Measurements from ENCODE around the gene CDH1. TPM values are rescaled to one million over a fixed set of nuclear protein-coding genes. Genes with fewer than 3 reads are reported as not detected.
"Not testable (repeated sequence)": the region's sequence is repeated elsewhere in the genome, so short reads cannot be mapped to it uniquely, and the experiment has no call there.

CDH1 gene
- total RNA-seq, 1 donor from 2014 or later, result 0.13 TPM

DNA sequence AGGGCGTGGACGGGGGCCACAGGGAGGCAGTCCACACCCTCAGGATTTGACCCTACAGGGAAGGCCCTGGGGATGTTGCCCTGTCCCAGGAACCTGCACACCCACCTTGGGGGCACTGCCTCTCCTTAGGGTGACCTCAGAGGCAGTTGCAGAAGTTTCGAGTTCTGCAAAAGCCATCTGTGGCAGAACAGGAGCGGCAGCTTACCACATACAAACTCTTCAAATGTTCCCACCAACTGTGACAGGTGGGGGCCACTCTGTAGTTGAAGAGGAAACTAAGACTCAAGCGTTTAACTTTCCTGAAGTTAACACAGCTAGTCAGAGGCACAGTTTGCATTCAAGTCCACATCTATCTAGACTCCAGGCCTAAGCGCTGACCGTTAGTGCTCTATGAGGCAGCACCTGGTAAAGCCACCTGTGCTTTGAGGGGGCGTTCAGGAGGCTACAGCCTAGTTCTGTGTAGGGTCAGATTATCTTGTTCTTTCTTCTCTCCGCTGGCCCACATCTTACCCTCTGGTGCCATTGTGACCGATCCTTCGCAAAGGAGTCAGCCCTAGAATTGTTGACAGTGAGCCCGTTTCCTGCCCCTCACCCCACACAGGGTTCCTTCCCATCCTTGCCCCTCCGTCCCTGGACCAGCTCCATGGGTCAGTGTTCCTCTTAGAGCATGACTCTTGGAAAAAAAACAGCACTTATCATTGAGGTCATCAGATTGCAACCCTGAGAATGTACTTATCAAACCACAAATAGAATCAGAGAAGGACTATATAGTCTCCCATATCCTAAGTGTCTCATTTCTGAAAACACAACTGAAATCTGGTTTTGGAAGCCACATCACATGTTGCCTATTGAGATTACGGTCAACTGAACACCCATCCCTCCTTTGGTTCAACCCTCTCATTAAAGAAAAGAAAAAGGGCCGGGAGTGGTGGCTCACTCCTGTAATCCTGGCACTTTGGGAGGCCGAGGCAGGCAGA is 45.4 kb downstream of the CDH1 start:
- intact Hi-C loops (cut with DNase I), result no loop called here
- DNase-seq (ENCODE audit: low spot score), result no peak

DNA sequence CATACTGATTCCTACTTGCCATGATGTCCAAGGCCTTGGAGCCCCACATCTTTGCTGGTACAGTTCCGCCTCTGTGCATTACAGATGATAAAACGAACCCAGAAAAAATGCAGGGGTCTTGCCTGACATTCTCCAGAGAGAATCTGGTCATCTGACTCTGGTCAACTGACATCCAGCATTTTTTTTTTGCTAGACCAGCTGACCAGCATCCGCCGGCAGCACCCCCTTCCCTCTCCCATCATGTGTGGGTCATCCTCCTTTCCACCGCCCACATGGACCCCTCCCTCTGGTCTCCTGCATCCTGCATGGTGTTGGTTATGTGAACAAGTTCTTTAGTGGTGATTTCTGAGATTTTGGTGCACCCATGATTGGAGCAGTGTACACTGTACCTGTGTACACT is 47.1 kb downstream of the CDH1 start:
- no peak for DNase-seq (ENCODE audit: low spot score)
- intact Hi-C loops (cut with DNase I), result no loop called here

DNA sequence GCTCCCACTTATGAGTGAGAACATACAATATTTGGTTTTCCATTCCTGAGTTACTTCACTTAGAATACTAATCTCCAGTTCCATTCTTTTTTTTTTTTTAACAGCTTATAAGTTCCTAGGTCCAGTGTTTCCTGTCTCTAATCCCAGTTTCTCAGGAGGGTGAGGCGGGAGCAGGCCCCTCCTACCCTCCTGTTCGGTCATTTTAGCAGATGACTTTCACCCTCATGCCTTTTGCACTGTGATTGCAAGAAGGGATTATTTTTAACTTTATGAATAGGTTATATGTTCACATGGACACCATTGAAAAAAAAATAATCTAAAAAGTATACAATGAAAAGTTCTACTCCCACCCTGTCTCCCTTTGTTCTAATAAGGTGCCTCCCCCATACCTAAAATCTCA is 47.6 kb downstream of the CDH1 start:
- no peak for DNase-seq (ENCODE audit: low spot score)
- intact Hi-C loops (cut with DNase I), result no loop called here

DNA sequence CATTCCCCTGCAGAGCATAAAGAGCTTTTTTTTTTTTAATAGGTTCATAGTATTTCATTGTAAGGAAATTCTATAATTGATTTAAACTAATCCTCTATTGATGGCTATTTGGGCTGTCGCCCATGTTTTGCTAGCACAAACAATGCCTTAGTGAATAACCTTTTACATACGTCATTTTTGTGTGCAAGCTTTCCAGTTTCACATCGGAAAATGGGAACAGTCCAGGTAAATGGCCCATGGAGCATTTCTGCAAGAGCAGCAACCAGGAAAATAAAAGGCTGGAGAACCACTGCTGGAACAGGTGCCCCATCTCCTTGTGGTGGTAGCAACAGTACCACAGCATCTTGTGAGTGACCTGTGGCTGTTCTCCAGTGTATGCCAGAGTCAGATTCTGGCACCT is 48.6 kb downstream of the CDH1 start:
- no peak for DNase-seq (ENCODE audit: low spot score)
- intact Hi-C loops (cut with DNase I), result no loop called here

DNA sequence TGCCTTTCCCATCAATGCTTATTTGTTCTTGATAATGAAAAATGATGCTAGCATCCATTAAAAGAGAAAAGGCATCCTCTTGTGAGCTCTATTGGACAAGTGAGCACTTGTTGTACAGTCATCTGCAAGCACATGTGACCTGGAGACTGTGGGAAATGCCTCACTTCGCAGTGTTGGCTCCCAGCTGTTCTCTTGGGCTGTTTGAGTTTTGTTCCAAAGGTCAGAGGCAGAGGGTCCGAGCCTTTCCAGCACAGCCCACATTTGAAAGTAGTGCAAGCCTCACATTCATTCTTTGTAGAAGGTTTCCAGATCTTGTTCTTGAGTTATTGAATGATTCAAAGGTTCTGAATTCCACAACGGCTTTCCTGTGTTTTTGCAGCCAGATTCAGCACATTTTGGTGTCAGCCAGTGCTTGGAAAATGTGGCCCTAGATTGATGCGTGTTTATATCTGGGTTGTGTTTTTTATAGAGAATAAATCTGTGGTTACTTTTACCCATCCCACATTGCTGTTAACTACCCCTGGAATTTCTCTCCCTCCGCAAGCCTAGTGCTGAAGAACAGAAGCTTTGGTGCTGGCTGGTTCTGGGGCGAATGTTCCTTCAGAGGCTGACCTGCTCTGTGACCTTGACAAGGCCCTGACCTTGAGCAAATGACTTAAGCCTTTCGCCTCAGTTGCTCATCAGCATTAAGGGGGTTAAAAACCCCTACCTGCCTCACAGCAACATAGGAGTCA is 49.8 kb downstream of the CDH1 start:
- intact Hi-C loops (cut with DNase I), result no loop called here
- no peak for DNase-seq (ENCODE audit: low spot score)

DNA sequence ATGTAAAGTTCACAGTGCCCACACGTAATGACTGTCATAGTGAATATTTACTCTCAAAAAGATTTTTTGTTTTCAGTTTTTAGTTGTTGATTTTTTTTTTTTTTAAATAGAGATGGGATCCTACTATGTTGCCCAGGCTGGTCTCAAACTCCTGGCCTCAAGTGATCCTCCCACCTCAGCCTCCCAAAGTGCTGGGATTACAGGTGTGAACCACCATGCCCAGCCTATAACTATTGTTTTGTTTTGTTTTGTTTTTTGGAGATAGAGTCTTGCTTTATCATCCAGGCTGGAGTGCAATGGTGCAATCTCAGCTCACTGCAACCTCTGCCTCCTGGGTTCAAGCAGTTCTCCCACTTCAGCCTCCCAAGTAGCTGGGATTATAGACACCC is 50.3 kb downstream of the CDH1 start:
- intact Hi-C loops (cut with DNase I); DNase-seq (ENCODE audit: low spot score): not testable (repeated sequence)

DNA sequence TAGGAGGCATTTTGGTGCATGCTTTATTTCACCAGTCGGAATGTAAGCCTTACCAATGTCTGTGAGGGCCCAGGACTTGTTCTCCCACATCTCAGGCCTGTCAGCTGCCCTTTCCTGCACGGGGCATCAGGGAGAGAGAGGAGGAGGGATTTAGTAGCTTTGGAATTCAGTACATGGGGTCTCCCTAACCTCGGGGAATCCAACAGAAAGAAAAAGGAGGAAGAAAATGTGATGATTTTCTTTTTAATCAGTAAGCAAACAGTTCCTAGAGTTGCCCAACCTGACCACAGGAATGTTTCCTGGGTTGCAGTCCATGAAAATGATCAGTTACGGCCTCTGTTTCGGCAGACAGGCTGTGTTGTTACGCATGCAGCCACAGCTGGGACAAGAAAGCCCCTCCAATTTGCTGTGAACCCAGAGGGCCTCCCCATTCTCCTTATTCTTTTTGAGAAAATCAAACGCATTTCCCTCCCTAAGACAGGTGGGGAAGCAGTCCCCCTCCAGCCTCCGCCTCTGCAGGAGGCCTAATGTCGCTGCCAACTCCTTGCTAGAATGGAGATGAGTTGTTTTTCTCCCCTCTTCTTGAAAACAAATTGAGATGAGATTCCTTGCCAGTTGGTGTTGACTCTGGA is 53.2 kb downstream of the CDH1 start:
- no peak for DNase-seq (ENCODE audit: low spot score)
- intact Hi-C loops (cut with DNase I), result no loop called here

DNA sequence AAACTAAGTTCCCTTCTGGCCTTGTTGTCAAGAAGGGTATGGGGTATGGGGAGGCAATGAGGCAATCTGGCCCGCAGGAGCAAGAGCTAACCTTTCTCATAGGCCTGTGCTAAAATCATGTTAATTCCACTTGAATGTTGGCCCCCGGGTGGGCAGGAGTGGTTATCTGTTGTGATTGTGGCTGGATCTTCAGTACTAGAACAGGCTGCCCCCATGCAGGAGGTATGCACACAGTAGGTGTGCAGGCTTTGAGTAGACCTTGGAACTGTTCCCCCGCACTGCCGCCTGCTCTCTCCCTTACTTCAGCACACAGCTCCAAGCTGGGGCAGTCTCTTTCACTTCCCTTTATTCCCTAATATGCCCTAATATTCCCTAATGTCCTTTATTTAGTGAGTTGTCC is 53.9 kb downstream of the CDH1 start:
- DNase-seq (ENCODE audit: low spot score), result no peak
- intact Hi-C loops (cut with DNase I), result no loop called here

DNA sequence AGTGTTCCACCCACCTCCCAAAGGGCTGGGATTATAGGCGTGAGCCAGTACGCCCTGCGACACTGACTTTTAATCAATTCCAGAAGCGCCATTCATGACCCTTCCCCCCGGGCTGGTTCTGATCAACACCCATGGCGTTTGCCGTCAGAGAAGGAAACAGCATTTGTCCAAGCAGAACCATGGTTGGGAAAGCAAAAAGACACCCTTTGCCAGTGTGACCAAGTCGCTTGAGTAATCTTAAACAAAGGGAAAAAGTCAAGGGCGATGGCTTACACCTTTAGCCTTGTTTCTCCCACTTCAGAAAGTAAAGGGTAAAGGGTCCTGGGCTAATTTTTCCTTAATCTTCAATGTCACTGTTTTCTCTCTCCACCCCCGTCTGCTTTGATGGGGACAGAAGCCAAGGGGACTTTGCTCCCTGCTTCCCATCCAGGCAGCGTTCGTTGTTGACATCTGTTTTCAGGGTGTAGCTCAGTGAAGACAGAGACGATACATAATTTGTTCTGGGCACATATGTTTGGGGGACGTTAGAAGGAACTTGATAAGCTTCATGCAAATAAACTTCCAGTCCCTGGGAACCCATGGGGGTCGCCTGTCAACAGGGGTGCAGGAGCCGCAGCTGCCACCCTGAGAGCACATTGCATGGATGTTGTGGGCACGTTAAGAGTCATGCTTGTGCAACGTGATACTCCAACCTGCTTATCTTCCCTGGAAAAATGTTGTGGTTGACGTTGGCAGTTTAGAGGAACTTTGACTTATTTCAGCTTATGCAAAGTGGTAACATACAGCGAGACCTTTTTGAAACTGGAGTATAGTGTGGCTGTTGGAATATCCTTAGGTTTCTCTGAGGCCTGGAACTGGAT is 55.6 kb downstream of the CDH1 start:
- intact Hi-C loops (cut with DNase I), result no loop called here
- no peak for DNase-seq (ENCODE audit: low spot score)

DNA sequence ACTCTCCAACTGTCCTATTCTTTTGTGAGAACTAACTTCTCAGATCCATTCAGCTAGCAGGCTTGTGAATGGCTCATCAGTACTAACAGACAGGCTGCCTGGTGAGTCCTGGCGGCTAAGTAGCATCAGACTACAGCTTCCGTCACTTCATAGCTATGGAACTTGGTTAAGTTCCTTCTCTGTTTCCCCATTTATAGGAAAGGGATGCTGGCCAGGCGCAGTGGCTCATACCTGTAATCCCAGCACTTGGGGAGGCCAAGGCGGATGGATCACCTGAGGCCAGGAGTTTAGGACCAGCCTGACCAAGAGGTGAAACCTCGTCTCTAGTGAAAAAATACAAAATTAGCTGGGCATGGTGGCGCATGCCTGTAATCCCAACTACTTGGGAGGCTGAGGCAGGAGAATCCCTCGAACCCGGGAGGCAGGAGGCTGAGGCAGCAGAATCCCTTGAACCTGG is 56.3 kb downstream of the CDH1 start:
- intact Hi-C loops (cut with DNase I), result no loop called here
- DNase-seq (ENCODE audit: low spot score), result no peak

DNA sequence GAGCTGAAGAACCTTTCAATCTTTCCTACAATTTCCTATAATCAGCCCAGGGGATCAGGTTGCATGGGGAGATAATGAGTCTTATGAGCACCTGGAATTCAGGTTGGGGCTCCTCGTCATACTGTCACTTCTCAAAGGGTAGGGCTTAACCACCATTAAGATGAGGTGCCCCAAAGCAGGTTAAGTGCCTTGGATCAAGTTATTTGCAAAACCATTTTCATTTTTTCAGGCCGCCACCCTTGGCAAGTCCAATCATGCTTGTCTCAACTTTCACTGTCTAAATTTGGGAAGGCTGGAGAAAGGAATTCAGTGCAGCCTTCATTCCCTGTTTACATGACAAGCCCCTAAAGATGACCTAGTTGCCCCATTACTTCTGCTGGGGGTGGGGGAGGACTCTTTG is 61.3 kb downstream of the CDH1 start:
- intact Hi-C loops (cut with DNase I), result no loop called here

DNA sequence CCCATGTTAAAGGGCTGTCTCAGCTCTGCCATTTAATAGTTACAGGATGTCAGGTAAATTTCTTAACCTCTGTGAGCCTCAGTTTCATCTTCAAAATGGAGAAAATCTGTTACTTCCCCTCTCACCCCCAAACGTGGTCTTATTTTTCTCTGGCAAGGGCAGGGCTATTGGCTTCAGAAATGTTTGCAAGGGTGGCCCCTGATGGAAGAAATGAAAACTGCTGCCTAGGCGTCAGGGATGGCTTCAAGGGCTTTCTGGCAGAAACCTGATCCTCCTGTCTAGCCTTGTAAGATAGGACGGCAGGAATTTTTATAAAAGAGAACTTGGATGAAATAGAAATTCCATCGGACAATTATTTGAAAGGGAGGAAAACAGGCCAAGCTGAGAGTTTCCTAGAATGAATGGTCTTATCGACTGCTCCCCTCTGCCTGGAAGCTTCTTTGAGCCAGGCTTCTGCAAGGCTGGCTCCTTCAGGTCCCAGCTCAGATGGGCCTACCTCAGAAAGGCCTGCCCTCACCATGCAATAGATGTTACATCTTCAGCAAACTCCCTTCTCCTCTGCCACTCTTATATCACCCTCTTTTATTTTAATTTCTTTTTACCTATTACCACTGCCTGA is 63.3 kb downstream of the CDH1 start:
- no peak for DNase-seq (ENCODE audit: low spot score)
- intact Hi-C loops (cut with DNase I), result loop anchor here (10.0 kb wide), 1 partner anchor 96 kb away; no protein-coding TSS in a partner anchor

More for the DNA sequence above, 61.3 kb downstream of the CDH1 start:
- DNase-seq (ENCODE audit: low spot score), result no peak

DNA sequence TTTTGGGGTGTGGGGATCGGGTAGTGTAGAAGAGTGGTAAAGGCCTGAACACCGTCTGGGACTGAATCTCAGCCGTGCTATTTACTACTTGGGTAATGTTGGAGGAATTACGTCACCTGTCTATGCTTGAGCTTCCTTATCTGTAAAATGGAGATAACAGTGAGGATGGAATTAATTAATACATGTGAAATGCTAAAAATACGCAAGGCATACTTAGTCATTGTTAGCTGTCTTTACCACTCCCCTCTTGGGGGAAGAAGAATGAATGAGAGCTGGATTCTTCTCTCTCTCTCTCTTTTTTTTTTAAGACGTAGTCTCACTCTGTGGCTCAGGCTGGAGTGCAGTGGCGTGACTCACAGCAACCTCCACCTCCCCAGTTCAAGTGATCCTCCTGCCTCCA is 65.1 kb downstream of the CDH1 start:
- DNase-seq (ENCODE audit: low spot score), result no peak
- intact Hi-C loops (cut with DNase I), result loop anchor here (10.0 kb wide), 1 partner anchor 97 kb away; no protein-coding TSS in a partner anchor

DNA sequence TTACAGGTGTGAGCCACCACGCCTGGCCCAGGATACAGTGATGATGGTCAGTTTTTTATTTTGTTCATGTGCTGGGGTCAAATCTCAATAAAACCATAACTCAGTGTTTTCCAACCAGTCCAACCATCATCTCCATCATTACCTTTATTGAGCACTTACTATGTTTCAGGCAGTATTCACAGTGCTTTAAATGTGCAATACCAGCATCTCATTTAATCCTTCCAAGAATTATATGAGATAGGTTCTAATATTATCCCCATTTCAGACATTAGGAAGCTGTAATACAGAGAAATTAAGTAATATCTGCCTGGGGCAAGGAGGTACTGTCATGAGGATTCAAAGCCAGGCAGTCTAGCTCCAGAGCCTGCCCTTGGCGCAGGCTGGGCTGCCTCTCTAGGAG is 69.3 kb downstream of the CDH1 start:
- intact Hi-C loops (cut with DNase I), result loop anchor here (10.0 kb wide), 1 partner anchor 102 kb away; no protein-coding TSS in a partner anchor
- no peak for DNase-seq (ENCODE audit: low spot score)

DNA sequence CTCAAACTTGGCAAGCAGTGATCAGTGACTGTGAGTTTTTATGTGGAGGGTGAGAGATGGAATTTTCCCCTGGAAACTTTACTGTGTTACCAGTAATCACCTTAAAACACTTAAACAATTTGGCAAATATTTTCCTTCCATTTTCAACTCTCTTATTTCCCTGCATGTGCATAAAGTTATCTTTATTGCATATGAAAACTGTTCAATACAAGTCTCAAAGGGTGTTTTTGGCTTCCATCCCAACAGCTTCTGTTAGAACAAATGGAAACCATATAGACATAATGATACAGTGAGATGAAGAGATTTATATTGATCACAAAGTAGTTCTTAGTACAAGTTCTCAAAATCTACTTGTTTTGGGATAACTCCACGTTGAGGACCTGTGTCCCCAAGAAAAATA is 69.9 kb downstream of the CDH1 start:
- intact Hi-C loops (cut with DNase I), result loop anchor here (10.0 kb wide), 1 partner anchor 102 kb away; no protein-coding TSS in a partner anchor
- DNase-seq (ENCODE audit: low spot score), result no peak

DNA sequence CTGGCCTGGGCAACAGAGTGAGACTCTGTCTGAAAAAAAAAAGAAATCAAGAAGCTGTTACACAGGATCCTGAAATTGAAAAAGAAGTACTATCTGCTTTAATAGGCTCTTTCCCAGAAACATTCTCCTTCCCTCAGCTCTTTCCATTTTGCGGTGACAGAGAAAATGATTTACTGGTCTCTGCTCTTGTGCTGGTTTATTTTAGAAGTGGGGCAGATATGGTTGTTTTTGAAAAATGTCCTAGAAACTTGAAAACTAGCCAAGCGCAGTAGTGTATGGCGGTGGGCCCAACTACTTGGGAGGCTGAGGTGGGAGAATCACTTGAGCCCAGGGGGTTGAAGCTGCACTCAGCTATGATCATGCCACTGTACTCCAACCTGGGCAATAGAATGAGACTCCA is 77.4 kb downstream of the CDH1 start:
- intact Hi-C loops (cut with DNase I), result no loop called here
- DNase-seq (ENCODE audit: low spot score), result no peak

DNA sequence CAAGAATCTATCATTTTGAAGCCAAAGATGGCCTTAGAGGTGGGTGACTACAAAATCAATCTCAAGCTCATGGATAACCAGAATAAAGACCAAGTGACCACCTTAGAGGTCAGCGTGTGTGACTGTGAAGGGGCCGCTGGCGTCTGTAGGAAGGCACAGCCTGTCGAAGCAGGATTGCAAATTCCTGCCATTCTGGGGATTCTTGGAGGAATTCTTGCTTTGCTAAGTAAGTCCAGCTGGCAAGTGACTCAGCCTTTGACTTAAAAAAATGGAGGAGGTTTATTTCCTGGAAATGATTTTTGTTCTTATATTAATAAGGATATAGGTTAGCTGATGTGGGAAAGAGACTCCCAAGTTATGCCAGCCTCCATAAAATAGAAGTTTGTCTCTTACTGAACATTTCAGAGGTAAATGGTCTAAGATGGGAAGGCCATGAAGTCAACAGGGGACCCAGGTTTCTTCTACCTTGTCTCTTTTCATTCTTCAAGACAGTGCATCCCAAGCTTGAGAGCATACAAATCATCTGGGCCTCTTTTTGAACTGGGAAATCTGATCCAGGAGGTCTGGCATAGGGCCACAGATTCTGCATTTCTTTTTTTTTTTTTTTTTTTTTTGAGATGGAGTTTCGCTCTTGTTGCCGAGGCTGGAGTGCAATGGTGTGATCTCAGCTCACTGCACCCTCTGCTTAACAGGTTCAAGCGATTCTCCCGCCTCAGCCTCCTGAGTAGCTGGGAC is 86.5 kb downstream of the CDH1 start:
- intact Hi-C loops (cut with DNase I), result no loop called here
- no peak for DNase-seq (ENCODE audit: low spot score)

DNA sequence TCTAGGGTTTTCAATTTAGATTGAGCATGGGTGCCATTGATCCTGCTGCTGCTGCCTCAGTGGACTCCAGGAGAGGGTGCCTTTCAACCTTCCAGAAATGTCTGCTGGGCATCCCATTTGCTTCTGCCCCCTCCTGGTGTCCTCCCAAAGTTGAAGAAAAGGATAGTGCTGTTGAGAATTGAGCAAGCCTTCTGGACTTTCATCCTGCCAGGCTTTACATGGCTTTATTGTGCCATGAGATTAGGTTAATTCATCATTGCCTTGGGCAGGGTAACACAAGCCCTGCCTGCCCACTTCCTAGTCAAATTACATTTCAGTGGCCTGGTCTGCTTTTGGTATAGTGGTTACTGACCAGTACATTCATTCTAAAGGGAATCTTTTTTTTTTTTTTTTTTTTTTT is 88.3 kb downstream of the CDH1 start:
- no peak for DNase-seq (ENCODE audit: low spot score)
- intact Hi-C loops (cut with DNase I), result no loop called here

Measured in cardiac septum (tissue), 1 donor.